Measurements from ENCODE around the gene NUPR1.
"Not testable (repeated sequence)": the region's sequence is repeated elsewhere in the genome, so short reads cannot be mapped to it uniquely, and the experiment has no call there.

The NUPR1 gene

DNA sequence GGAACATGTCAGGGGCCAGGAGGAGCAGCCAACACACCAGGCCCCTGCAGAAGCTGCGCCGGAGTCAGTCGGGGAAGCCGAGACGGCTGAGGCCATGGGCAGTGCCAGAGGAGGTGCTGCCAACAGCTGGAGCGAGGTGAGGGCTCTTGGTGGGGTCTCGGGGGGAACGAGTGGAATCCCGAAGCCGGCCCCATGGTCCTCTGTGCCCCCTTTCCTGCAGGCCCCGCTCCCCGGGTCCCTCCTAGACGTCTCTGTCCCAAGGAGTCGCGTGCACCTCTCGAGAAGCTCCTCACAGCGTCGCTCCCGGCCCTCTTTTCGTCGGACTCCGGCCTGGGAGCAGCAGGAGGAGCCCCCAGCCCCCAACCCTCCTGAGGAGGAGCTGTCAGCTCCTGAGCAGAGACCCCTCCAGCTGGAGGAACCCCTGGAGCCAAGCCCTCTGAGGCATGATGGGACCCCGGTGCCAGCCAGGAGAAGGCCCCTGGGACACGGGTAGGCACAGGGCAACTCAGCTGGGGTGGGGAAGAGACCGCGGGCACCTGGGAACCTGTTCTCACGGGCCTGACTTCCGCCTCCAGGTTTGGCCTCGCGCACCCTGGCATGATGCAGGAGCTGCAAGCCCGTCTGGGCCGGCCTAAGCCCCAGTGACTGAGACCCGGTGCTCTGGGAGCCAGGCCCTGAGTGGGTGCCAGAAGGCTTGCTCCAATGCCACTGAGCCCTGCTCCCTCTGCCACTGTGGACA lies 40.7 kb downstream of the NUPR1 start:
- DNase-seq (ENCODE audit: low spot score) = no peak

DNA sequence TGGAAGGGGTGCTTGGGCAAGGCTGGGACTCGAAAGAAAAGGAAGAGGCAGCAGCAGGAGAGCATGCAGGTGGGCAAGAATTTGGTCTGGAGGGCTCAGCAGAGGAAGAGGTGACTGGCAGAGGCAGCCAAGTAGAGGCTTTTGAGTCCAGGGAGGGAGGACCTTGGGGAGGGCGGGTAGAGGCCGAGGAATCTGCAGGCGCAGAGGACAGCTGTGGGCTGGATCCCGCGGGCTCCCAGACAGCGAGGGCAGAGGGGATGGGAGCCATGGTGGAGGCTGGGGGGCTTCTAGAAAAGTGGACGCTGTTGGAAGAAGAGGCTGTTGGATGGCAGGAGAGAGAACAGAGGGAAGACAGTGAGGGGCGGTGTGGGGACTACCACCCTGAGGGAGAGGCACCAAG lies 41.4 kb downstream of the NUPR1 start:
- DNase-seq (ENCODE audit: low spot score) = no peak

DNA sequence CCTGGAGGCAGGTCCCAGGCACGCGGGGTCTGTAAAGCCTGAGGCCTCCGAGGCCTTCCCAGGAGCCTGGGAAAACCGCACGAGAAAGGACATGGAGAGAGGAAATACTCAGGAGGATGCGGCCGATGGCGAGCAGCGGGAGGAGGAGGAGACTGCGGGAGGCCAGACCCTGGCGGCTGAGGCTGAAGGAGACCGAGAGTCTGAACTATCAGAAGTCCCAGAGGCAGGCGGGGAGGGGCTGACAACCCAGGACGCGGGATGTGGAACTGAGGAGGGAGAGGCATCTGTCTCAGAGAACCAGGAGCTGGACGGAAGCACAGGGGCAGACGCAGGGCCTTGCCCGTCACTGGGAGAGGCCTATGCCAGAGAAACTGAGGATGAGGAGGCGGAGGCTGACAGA lies 41.9 kb downstream of the NUPR1 start:
- DNase-seq (ENCODE audit: low spot score) = no peak

GRCh38 chr16:28495795-28496749 lies 42.7 kb downstream of the NUPR1 start:
- DNase-seq (ENCODE audit: low spot score) = no peak

DNA sequence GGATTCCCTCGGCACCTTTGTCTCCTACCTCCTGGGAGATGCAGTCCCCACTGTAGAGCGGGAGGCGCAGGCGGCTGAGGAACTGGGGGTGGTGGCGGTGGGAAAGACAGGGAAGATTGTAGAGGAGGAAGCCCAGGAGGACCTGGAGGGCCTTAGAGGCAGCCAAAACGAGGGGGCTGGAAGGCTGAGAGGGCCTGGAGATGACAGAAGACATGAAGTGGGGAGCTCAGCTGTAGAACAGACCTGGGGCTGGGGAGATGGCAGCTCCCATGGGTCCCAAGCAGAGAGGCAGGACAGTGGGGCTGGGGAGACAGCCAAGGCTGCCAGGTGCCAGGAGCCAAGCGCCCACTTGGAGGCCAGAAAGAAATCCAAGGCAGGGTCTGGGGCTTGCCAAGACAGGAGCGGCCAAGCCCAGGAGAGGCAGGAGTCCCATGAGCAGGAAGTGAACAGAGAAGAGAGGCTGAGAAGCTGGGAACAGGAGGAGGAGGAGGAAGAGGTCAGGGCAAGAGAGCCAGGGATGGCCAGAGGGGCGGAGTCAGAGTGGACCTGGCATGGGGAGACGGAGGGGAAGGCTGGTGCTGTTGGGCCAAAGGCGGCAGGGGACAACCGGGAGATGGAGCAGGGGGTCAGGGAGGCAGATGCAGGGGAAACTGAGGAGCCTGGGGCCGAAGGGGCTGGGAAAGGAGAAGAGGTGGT lies 43.5 kb downstream of the NUPR1 start:
- no peak for DNase-seq (ENCODE audit: low spot score)

DNA sequence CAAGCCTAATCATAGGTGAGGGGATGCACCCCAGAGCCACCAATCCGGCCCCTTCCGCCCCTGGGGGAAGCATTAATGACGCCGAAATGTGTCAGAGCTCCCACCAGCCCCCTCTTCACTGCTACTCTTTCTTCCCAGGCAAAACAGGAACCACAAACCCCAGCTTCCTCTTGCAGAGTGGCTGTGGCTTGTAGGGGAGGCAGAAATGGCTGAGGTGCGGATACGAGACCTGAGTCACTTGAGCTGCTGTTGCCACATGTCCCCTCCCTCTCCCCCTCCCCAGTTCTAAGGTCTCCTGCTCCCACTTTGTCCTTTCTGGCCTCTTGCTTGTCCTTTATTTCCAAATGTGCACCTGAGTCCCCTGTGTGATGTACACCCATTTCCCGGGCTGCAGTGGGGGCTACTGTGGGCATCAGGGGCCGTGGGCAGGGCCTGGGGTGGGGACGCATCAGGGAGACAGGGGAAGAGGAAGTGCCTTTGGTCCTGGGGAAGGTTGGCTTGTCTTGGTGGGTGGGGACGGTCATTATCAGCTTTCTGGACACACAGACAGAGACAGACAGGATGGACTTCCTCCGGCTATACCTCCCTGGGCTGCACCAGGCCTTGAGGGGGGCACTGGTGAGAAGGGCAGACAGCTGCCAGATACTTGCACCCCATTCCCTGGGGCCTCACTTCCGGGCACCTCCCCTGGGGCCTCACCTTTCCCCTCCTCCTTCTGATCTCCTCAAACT lies 44.5 kb downstream of the NUPR1 start, which contains the start of gene APOBR:
Gene APOBR, plus strand, starts transcription at position 523 of the 731 bp plus-strand sequence. Its CDS starts 39 bp downstream, at position 562.
- no peak for DNase-seq (ENCODE audit: low spot score)

DNA sequence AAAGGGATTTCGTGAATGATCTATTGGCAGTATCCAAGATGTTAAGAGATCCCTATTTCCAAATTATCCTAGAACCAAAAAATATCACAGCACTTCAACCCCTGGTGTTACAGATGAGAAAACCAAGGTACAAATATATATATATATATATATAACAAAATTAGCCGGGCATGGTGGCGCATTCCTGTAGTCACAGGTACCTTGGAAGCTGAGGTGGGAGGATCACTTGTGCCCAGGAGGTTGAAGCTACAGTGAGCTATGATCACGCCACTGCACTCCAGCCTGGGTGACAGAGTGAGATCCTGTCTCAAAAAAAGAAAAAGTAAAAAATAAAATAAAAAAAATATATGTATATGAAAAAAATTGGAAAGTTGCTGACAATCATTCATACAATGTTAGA lies 46.3 kb downstream of the NUPR1 start:
- DNase-seq (ENCODE audit: low spot score) = no peak

DNA sequence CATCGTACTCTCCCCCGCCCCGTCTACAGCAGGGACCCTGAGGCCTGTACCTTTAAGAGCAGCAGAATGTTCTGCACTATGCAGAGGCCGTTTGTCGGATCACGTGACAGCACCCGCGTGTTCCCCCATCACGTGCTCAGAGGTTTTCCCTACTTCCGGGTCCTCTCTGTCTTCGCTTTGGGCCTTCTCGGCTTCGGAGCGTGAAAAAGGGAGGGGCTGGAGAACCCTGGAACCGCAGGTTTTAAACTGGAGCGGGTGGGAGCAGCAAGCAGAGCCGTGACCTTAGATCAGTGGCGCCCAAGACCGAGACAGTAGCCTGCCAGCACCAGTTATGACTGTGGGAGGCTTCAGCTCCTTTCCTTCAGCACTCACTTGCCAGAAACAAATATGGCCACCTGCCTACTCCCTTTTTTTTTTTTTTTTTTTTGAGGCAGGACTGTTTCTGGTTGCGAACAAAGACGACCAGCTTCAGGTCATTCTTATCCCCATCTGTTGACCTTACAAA lies 46.8 kb downstream of the NUPR1 start, which contains the start of gene CLN3:
Gene CLN3, minus strand, starts transcription at position 105 of the 505 bp plus-strand sequence. CDS start 315 bp downstream, outside the sequence.
- peak; percentile 95 for DNase-seq (ENCODE audit: low spot score)

DNA sequence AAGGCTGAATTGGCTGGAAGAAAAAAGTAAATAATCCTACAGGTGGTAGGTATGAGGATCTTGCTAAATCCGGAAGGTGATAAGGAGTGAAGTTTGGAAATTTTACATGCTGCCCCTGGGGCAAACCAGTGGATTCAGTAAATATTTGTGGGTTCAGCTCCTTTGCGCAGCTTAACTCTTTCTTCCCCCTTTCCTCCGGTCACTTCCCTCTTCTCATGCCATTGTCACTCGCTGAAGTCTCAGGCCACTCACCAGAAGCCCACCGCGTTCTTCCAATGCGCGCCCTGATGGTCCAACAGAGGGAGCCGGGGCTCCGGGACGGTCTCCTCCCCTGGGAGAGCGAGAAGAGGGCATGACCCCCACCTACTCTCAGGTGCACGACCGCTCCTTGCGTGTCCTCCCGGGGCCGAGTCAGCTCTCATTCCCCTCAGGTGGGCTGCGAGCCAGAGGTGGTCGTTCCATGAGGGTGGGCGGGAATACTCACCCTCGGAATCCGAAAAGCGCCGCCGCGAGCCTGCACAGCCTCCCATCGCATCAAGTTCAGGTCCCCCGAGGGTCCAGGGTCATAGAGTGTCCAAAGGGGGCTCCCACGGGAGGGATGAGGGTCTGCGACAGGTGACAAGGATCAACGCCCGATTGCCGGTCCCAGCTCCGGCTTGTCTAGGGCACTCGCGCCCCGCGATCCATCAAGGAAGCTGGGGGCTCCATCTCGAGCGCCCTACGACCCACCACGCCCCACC lies 47.4 kb downstream of the NUPR1 start:
- peak; percentile 48 for DNase-seq (ENCODE audit: low spot score)

DNA sequence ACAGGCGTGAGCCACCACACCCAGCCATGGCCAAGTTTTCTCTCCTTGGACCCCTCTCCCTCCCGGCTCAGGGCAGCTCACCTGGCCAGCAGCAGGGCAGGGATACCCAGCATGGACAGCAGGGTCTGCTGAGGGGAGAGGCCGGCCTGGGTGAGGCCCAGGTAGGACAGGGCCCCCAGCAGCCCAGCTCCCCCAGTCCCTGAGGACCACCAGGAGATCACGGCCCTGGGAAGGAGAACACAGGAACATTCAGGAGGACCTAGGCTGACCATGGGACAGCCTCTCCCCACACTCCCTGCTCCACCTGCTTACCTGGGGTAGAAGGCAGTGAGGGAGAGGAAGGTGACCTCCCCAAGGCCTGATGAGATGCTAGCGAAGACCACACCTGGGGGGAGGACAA lies 52.5 kb downstream of the NUPR1 start:
- no peak for DNase-seq (ENCODE audit: low spot score)

DNA sequence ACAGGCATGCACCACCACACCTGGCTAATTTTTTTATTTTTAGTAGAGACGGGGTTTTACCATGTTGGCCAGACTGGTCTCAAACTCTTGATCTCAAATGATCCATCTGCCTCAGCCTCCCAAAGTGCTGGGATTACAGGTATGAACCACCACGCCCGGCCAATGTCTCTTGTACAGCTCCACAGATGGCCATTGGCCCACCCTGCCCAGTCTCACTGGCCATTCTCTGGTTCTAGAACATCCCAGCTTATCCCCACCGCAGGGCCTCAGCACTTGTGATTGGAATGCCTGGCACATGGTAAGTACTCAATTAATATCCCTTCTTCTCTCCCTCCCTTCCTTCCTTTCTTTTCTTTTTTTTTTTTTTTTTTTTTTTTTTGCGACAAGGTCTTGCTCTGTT lies 55.4 kb downstream of the NUPR1 start:
- DNase-seq (ENCODE audit: low spot score) = not testable (repeated sequence)

Measured in HuH-7 (cell line).